Mesothelial cell of epicardium (in vitro differentiated cells): ENCODE data around the gene TNFSF18. TPM values are rescaled to one million over a fixed set of nuclear protein-coding genes. Genes with fewer than 3 reads are reported as not detected.

Experiments used
- DNase-seq, 2 experiments: peaks; one replicate each; pipeline ENCODE4 v3.0.0; 2021; ENCODE audit warnings: low spot score in 2 of 2; ENCODE audit not compliant: unreplicated experiment in 2 of 2
- H3K27ac Mint-ChIP-seq: 2 replicates; pipeline ENCODE4 v1.8.0; 2021; ENCODE audit warnings: mixed read lengths
- H3K27me3 Mint-ChIP-seq: 2 replicates; pipeline ENCODE4 v1.8.0; 2021; ENCODE audit warnings: low read depth, mixed read lengths
- H3K36me3 Mint-ChIP-seq: 2 replicates; pipeline ENCODE4 v1.8.0; 2021; ENCODE audit warnings: mixed read lengths
- H3K4me1 Mint-ChIP-seq: 2 replicates; pipeline ENCODE4 v1.8.0; 2021; ENCODE audit warnings: mixed read lengths
- H3K4me3 Mint-ChIP-seq: 2 replicates; pipeline ENCODE4 v1.8.0; 2021; ENCODE audit warnings: mild to moderate bottlenecking, moderate library complexity, mixed read lengths
- H3K9me3 Mint-ChIP-seq: 2 replicates; pipeline ENCODE4 v1.8.0; 2021; ENCODE audit warnings: mixed read lengths
- total RNA-seq: library from RNA; stranded (reverse); gene quantifications from 3 replicates; pipeline ENCODE4 v1.2.1, GENCODE V29; 2021
- TF ChIP-seq, protein P1 (sequence below): fragments of 200-600 bp; sonication (generic); IDR thresholded peaks from one replicate; pipeline ENCODE4 v1.5.0; 2021; ENCODE audit warnings: antibody characterized with exemption; ENCODE audit not compliant: unreplicated experiment

TNFSF18 gene
- total RNA-seq, 1 donor from 2014 or later, result 3.7 TPM

GRCh38 chr1:173005196-173005864 is 45.4 kb downstream of the TNFSF18 start:
- Mint-ChIP-seq H3K36me3 (peaks cover 7% of the 10 kb centered on the region), H3K27ac (no peak overlapping the region), H3K4me3 (no peak overlapping the region), H3K9me3 (peaks cover 60% of the 10 kb centered on the region), H3K4me1 (peaks cover 13% of the 10 kb centered on the region), H3K27me3 (no peaks in the 10 kb centered on the region)
- TF ChIP-seq, protein P1, sequence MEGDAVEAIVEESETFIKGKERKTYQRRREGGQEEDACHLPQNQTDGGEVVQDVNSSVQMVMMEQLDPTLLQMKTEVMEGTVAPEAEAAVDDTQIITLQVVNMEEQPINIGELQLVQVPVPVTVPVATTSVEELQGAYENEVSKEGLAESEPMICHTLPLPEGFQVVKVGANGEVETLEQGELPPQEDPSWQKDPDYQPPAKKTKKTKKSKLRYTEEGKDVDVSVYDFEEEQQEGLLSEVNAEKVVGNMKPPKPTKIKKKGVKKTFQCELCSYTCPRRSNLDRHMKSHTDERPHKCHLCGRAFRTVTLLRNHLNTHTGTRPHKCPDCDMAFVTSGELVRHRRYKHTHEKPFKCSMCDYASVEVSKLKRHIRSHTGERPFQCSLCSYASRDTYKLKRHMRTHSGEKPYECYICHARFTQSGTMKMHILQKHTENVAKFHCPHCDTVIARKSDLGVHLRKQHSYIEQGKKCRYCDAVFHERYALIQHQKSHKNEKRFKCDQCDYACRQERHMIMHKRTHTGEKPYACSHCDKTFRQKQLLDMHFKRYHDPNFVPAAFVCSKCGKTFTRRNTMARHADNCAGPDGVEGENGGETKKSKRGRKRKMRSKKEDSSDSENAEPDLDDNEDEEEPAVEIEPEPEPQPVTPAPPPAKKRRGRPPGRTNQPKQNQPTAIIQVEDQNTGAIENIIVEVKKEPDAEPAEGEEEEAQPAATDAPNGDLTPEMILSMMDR, result no peak
- DNase-seq, result no peak

DNA sequence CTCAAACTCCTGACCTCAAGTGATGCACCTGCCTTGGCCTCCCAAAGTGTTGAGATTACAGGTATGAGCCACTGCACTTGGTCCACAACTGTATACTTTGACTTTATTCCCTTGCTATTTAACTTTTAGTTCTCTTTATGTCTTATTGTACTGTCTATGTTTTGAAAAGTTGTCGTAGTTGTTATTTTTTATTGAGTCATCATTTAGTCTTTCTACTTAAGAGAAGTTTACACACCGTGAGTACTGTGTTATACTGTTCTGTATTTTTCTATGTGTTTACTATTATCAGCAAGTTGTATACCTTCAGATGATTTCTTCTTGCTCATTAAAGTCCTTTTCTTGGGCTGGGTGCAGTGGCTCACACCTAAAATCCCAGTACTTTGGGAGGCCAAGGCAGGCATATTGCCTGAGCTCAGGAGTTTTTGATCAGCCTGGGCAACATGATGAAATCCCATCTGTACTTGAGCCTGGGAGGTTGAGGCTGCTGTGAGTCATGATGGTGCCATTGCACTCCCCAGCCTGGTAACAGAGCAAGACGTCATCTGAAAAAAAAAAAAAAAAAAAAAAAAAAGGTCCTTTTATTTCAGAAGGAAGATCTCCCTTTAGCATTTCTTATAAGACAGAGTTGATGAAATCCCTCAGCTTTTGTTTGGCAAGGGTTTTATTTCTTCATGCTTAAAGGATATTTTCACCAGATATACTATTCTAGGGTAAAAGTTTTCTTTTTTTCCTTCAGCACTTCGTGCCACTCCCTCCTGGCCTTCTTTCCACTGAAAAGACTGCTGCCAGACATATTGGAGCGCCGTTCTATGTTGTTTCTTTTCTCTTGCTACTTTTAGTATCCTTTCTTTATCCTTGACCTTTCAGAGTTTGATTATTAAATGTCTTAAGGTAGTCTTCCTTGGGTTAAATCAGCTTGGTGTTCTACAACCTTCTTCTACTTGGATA is 47.6 kb downstream of the TNFSF18 start:
- TF ChIP-seq, protein P1, result no peak
- DNase-seq, result no peak
- H3K27me3 Mint-ChIP-seq, result no peaks in the 10 kb centered on the region
- no peak overlapping the region for H3K27ac Mint-ChIP-seq
- peaks cover 10% of the 10 kb centered on the region for H3K36me3 Mint-ChIP-seq
- H3K4me1 Mint-ChIP-seq, result peaks cover 1% of the 10 kb centered on the region
- no peak overlapping the region for H3K4me3 Mint-ChIP-seq
- peaks cover 61% of the 10 kb centered on the region for H3K9me3 Mint-ChIP-seq

DNA sequence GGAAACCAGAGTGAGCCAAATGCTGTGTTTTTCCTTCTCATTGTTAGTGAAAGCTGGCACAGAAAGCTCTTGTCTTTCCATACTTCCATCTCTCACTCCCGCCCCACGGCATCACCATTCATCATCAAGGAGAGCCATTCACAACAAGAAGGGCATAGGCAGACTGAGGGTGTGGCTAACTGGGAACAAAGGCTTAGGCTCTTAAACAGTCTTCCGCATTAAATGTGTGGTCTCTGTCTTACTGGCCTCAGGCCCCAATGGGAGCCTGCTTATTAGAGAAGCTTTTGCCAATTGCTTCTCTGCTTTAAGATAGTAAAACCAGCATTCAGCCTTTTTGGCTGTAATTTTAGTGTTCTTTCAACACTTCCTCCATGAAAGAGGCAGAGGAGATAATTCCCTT is 51.4 kb downstream of the TNFSF18 start:
- Mint-ChIP-seq H3K27me3 (no peaks in the 10 kb centered on the region), H3K36me3 (peaks cover 13% of the 10 kb centered on the region), H3K4me3 (no peak overlapping the region), H3K27ac (no peak overlapping the region), H3K4me1 (no peaks in the 10 kb centered on the region), H3K9me3 (peaks cover 61% of the 10 kb centered on the region)
- TF ChIP-seq, protein P1, result no peak
- DNase-seq, result no peak

GRCh38 chr1:172997941-172998361 is 52.8 kb downstream of the TNFSF18 start:
- peaks cover 55% of the 10 kb centered on the region for H3K9me3 Mint-ChIP-seq
- H3K4me3 Mint-ChIP-seq, result no peak overlapping the region
- TF ChIP-seq, protein P1, result no peak
- no peaks in the 10 kb centered on the region for H3K27me3 Mint-ChIP-seq
- H3K27ac Mint-ChIP-seq, result no peak overlapping the region
- DNase-seq, result no peak
- H3K36me3 Mint-ChIP-seq, result peaks cover 13% of the 10 kb centered on the region
- peaks cover 5% of the 10 kb centered on the region for H3K4me1 Mint-ChIP-seq

GRCh38 chr1:172993640-172994039 is 57.1 kb downstream of the TNFSF18 start:
- H3K36me3 Mint-ChIP-seq, result peaks cover 10% of the 10 kb centered on the region
- no peak overlapping the region for H3K27ac Mint-ChIP-seq
- peaks cover 28% of the 10 kb centered on the region for H3K9me3 Mint-ChIP-seq
- DNase-seq, result no peak
- no peak overlapping the region for H3K4me3 Mint-ChIP-seq
- TF ChIP-seq, protein P1, result no peak
- peaks cover 5% of the 10 kb centered on the region for H3K4me1 Mint-ChIP-seq
- no peaks in the 10 kb centered on the region for H3K27me3 Mint-ChIP-seq
